Central memory CD4-positive, alpha-beta T cell (primary cell): ENCODE data around the gene BRINP3.

Experiments
- DNase-seq: peaks from one replicate; pipeline ENCODE4 v3.0.0; 2022

BRINP3 gene

GRCh38 chr1:190452272-190452848, 25.3 kb downstream of the BRINP3 start:
- DNase-seq: no peak

GRCh38 chr1:190444464-190444863, 33.2 kb downstream of the BRINP3 start:
- DNase-seq: no peak

- no peak for DNase-seq
Measured at GRCh38 chr1:190439447-190439846, 38.2 kb downstream of the BRINP3 start.

- DNase-seq: no peak
Measured at GRCh38 chr1:190436615-190437014, 41.0 kb downstream of the BRINP3 start.

- DNase-seq: no peak
Measured at GRCh38 chr1:190429932-190430331, 47.7 kb downstream of the BRINP3 start.

GRCh38 chr1:190429141-190429540, 48.5 kb downstream of the BRINP3 start:
- no peak for DNase-seq

GRCh38 chr1:190416239-190416638, 61.4 kb downstream of the BRINP3 start:
- DNase-seq: no peak

GRCh38 chr1:190413142-190413541, 64.5 kb downstream of the BRINP3 start:
- DNase-seq: no peak

GRCh38 chr1:190403402-190403801, 74.3 kb downstream of the BRINP3 start:
- DNase-seq: no peak

- no peak for DNase-seq
Measured at GRCh38 chr1:190399233-190399632, 78.4 kb downstream of the BRINP3 start.

GRCh38 chr1:190391582-190391981, 86.1 kb downstream of the BRINP3 start:
- DNase-seq: no peak

- DNase-seq: no peak
Measured at GRCh38 chr1:190377991-190378390, 99.7 kb downstream of the BRINP3 start.

GRCh38 chr1:190377294-190377693, 100.4 kb downstream of the BRINP3 start:
- no peak for DNase-seq

- no peak for DNase-seq
Measured at GRCh38 chr1:190376044-190376443, 101.6 kb downstream of the BRINP3 start.

GRCh38 chr1:190373705-190374336, 103.8 kb downstream of the BRINP3 start:
- DNase-seq: no peak

- no peak for DNase-seq
Measured at GRCh38 chr1:190367200-190367599, 110.5 kb downstream of the BRINP3 start.

- no peak for DNase-seq
Measured at GRCh38 chr1:190365283-190365682, 112.4 kb downstream of the BRINP3 start.

GRCh38 chr1:190353538-190354101, 124.0 kb downstream of the BRINP3 start:
- DNase-seq: no peak

GRCh38 chr1:190344454-190344853, 133.2 kb downstream of the BRINP3 start:
- no peak for DNase-seq

- DNase-seq: no peak
Measured at GRCh38 chr1:190338829-190339228, 138.8 kb downstream of the BRINP3 start.

- no peak for DNase-seq
Measured at GRCh38 chr1:190328871-190329270, 148.8 kb downstream of the BRINP3 start.

- DNase-seq: no peak
Measured at GRCh38 chr1:190328361-190328760, 149.3 kb downstream of the BRINP3 start.

GRCh38 chr1:190327271-190327670, 150.4 kb downstream of the BRINP3 start:
- no peak for DNase-seq

GRCh38 chr1:190323530-190323929, 154.1 kb downstream of the BRINP3 start:
- no peak for DNase-seq

- no peak for DNase-seq
Measured at GRCh38 chr1:190322274-190322673, 155.4 kb downstream of the BRINP3 start.
